Activated naive CD4-positive, alpha-beta T cell treated with anti-CD3 and anti-CD28 coated beads, Interleukin-2, amount 50 U/mL, for 24 hours (primary cell): ENCODE results near the gene USHBP1.
A peak's percentile ranks its signal among the peaks of the same experiment; 100 is the strongest.

Source experiments
- H3K27ac Mint-ChIP-seq: one replicate; pipeline ENCODE4 v1.8.0; 2021; ENCODE audit warnings: mild to moderate bottlenecking, mixed read lengths
- H3K27me3 Mint-ChIP-seq: one replicate; pipeline ENCODE4 v1.8.0; 2021; ENCODE audit warnings: mixed read lengths
- H3K36me3 Mint-ChIP-seq: one replicate; pipeline ENCODE4 v1.8.0; 2021; ENCODE audit warnings: mixed read lengths
- H3K4me1 Mint-ChIP-seq: one replicate; pipeline ENCODE4 v1.8.0; 2021; ENCODE audit warnings: mixed read lengths
- H3K4me3 Mint-ChIP-seq: one replicate; pipeline ENCODE4 v1.8.0; 2021; ENCODE audit warnings: mild to moderate bottlenecking, mixed read lengths
- H3K9me3 Mint-ChIP-seq: one replicate; pipeline ENCODE4 v1.8.0; 2021; ENCODE audit warnings: mixed read lengths

Gene USHBP1

DNA sequence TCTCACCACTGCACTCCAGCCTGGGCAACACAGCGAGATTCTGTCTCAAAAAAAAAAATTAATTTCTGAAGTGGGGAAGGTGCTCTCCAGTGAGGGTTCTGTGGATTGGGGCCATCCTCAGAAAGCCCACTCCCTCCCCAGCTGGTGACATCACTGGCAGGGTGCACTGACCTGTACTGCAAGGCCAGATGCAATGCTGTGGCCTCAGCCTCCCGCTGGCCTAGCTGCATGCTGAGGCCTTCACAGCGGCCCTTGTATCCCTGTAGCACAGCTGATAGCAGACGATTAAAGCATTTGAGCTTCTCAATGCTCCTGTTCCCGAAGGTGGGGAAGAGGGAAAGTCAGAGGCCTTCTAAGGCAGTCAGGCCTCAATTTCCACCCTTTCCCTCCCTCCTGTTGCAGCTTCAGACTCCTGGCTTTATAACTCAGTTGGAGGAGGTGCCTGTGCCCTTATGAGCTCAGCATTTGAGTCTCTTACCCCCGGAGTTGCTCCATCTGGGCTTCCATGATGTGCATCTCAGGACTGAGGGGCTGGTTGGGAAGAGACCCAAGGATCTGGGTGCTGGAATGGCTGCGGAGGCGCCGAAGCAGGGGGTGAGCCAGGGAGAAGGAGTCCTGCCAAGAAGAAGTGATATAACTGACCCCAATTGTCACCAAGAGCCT is 5.3 kb downstream of the USHBP1 start:
- H3K4me3 Mint-ChIP-seq, result no peak overlapping the region
- no peak overlapping the region for H3K27ac Mint-ChIP-seq
- no peaks in the 10 kb centered on the region for H3K9me3 Mint-ChIP-seq
- H3K27me3 Mint-ChIP-seq, result no peaks in the 10 kb centered on the region
- peaks cover 6% of the 10 kb centered on the region for H3K4me1 Mint-ChIP-seq
- no peaks in the 10 kb centered on the region for H3K36me3 Mint-ChIP-seq

DNA sequence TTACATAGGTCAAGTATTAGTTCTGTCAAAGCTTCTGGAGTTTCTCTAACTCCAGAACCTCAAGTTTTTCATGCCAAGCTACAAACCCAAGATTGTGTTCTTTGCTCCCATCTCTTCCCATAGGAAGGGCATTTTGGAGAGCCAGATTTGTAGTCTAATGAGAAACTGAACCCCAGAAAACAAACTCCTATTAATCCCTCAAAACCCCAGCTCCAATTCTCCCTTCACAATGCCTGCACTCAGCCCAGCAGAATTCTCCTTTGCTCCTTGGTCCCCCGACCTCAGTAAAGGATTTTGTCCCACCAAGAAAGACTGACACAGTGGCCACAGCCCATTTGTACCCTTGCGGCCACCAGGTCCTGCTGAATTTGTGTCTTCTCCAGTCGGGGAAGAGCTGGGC is 8.4 kb downstream of the USHBP1 start:
- H3K4me3 Mint-ChIP-seq, result no peak overlapping the region
- peaks cover 6% of the 10 kb centered on the region for H3K4me1 Mint-ChIP-seq
- H3K27me3 Mint-ChIP-seq, result no peaks in the 10 kb centered on the region
- no peaks in the 10 kb centered on the region for H3K36me3 Mint-ChIP-seq
- H3K9me3 Mint-ChIP-seq, result no peaks in the 10 kb centered on the region
- H3K27ac Mint-ChIP-seq, result no peak overlapping the region

GRCh38 chr19:17255150-17255621 is 9.4 kb downstream of the USHBP1 start:
- Mint-ChIP-seq H3K4me3 (no peak overlapping the region), H3K4me1 (no peaks in the 10 kb centered on the region), H3K27ac (no peak overlapping the region), H3K36me3 (no peaks in the 10 kb centered on the region), H3K27me3 (no peaks in the 10 kb centered on the region), H3K9me3 (no peaks in the 10 kb centered on the region)

GRCh38 chr19:17254636-17255035 is 9.9 kb downstream of the USHBP1 start:
- Mint-ChIP-seq H3K27me3 (no peaks in the 10 kb centered on the region), H3K27ac (no peak overlapping the region), H3K36me3 (no peaks in the 10 kb centered on the region), H3K4me3 (no peak overlapping the region), H3K9me3 (no peaks in the 10 kb centered on the region), H3K4me1 (no peaks in the 10 kb centered on the region)

DNA sequence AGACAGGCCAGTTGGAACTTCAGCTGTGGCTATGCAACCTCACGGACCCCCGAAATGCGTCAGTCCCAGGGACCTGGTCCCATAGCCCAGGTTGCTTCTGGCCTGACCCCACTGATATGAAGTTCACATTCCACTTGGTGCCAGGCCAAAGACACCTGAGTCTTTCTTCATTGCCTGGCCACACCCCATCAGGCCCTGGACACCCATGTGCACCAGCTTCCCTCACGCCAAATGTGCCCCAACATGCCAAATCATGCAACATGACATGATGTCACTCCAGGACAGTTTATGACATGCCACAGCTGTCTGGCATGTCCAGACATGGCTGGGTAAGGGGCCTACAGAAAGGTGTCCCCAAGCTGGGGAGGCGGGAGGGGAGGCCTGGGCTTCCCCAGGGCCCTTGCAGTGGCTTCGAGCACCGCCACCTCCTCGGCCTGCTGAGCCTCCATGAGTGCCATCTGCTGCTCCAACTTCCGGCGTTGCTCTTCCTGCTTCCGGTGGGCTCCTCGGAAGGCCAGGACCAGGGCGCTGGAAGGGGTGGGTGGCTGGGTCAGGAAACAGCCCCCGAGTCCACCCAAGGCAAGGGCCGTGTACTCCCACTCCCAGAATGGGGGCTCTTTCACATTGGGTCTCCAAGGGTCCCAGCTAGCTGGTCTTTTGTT is 14.5 kb downstream of the USHBP1 start:
- Mint-ChIP-seq H3K4me1 (peaks cover 6% of the 10 kb centered on the region), H3K27me3 (no peaks in the 10 kb centered on the region), H3K27ac (no peak overlapping the region), H3K9me3 (no peaks in the 10 kb centered on the region), H3K36me3 (no peaks in the 10 kb centered on the region), H3K4me3 (no peak overlapping the region)

DNA sequence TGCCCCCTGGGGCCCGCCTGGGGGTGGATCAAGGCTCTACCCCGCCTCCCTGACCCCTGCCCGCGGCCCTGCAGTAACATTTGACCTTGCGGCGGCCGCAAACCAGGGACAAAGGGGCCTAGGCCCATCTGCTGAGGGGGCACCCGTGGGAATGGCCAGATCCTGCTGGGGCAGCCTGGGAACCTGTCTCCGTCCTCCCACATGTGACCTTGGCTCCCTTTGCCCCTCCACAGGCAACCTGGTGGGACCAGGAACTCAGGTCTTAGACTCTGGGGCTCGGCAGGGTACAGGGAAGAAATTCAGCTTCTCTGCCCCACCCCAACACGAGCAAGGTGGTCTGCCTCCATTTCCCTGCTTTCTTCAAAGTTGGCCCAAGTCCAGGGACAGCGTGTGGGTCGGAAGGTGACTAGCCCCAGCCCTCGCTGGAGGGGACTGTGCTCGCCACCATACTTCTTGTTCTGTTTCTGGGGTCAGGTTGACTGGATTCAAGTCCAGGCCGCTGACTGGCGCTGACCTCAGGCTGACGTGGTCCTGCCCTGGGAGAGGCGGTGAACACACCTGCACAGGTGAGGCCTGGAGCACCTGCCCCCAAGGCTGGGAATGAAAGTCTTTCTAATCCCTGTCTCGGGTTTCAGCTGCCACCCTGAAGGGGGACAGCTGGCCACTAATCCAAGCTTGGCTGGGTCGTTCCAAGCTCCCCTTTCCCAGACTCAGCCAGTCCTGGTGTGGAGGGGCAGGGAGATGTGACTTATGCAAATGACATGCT is 16.4 kb downstream of the USHBP1 start:
- Mint-ChIP-seq H3K4me1 (peaks cover 6% of the 10 kb centered on the region), H3K36me3 (no peaks in the 10 kb centered on the region), H3K9me3 (no peaks in the 10 kb centered on the region), H3K4me3 (no peak overlapping the region), H3K27me3 (no peaks in the 10 kb centered on the region), H3K27ac (no peak overlapping the region)

GRCh38 chr19:17246681-17247425 is 17.7 kb downstream of the USHBP1 start:
- H3K9me3 Mint-ChIP-seq, result no peaks in the 10 kb centered on the region
- H3K4me3 Mint-ChIP-seq, result peak overlapping the region; percentile 85
- H3K4me1 Mint-ChIP-seq, result peaks cover 6% of the 10 kb centered on the region
- no peaks in the 10 kb centered on the region for H3K27me3 Mint-ChIP-seq
- H3K27ac Mint-ChIP-seq, result peak overlapping the region; percentile 65
- H3K36me3 Mint-ChIP-seq, result no peaks in the 10 kb centered on the region

DNA sequence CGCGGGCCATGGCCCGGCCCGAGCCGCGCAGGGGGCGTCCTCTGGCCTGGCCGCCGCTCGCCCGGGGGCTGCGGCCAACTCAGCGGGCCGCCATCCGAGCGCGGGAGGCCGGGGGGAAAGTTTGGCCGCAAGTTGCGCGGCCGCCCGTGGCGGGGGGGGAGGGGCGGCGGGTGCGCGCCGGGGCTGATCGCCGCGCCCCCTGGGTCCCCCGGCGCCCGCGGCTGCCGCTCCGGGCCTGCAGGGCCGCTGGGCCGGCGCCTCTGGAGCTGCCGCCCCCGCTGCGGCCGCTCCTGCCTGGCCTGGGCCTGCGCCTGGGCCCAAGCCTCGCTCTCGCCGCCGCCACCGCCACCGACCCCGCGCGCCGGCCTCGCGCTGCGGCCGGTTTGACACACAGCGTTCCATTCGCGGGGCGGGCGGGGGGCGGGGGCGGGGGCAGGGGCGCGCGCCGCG is 19.0 kb downstream of the USHBP1 start, which contains the start of gene NR2F6:
Gene NR2F6, minus strand, starts transcription at position 385 of the 450 bp plus-strand sequence. CDS start 699 bp downstream, outside the sequence.
- Mint-ChIP-seq H3K27me3 (no peaks in the 10 kb centered on the region), H3K4me1 (peaks cover 6% of the 10 kb centered on the region), H3K27ac (no peak within 1 kb of the TSS), H3K4me3 (peak within 1 kb of the TSS; percentile 85), H3K9me3 (no peaks in the 10 kb centered on the region), H3K36me3 (no peaks in the 10 kb centered on the region)

GRCh38 chr19:17244618-17245534 is 19.7 kb downstream of the USHBP1 start:
- no peaks in the 10 kb centered on the region for H3K27me3 Mint-ChIP-seq
- H3K27ac Mint-ChIP-seq, result no peak overlapping the region
- H3K9me3 Mint-ChIP-seq, result no peaks in the 10 kb centered on the region
- H3K4me3 Mint-ChIP-seq, result peak overlapping the region; percentile 64
- H3K4me1 Mint-ChIP-seq, result peaks cover 6% of the 10 kb centered on the region
- H3K36me3 Mint-ChIP-seq, result no peaks in the 10 kb centered on the region

DNA sequence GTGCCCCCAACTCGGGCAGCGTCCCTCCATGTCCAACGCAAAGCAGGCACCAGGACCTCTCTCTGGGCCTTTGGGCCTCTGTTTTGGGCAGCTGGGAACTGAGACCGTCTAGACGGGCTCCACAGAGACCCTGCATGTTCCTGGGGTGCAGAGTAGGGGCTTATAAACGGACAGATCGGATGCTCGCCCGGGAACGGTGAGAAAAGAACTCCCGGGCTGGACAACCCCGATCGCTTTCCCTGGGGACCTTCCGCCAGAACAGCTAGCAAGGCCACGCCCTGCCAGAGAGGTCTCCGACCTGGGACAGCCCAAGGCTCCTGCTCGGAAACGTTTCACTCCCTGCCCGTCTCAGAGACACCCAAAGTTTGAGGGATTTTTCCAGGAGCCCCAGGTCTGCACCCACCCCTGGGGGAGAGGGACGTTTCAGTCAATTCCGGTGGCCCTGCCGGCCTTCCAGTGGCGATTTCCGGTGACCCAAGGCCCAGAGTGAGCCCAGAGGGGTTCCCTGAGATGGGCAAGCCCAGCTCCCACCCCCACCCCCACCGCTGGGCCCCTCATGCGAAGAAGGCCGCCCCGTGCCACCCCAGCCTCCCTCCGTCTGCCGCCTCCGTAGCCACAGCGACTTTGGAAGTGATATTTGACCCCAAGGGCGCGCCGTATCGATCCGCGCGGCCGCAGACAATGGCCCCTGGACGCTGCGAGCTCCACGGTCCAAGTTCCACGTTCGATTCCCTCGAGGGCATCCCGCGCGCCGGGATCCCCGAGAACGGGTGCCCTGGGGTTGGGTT is 20.5 kb downstream of the USHBP1 start:
- Mint-ChIP-seq H3K4me3 (peak overlapping the region; percentile 64), H3K4me1 (peaks cover 6% of the 10 kb centered on the region), H3K36me3 (no peaks in the 10 kb centered on the region), H3K27ac (no peak overlapping the region), H3K27me3 (no peaks in the 10 kb centered on the region), H3K9me3 (no peaks in the 10 kb centered on the region)

- H3K4me3 Mint-ChIP-seq, result no peak overlapping the region
- H3K4me1 Mint-ChIP-seq, result peaks cover 6% of the 10 kb centered on the region
- H3K36me3 Mint-ChIP-seq, result no peaks in the 10 kb centered on the region
- no peaks in the 10 kb centered on the region for H3K9me3 Mint-ChIP-seq
- no peaks in the 10 kb centered on the region for H3K27me3 Mint-ChIP-seq
- no peak overlapping the region for H3K27ac Mint-ChIP-seq
These were observed 21.2 kb downstream of the USHBP1 start for GRCh38 chr19:17243211-17243829.

DNA sequence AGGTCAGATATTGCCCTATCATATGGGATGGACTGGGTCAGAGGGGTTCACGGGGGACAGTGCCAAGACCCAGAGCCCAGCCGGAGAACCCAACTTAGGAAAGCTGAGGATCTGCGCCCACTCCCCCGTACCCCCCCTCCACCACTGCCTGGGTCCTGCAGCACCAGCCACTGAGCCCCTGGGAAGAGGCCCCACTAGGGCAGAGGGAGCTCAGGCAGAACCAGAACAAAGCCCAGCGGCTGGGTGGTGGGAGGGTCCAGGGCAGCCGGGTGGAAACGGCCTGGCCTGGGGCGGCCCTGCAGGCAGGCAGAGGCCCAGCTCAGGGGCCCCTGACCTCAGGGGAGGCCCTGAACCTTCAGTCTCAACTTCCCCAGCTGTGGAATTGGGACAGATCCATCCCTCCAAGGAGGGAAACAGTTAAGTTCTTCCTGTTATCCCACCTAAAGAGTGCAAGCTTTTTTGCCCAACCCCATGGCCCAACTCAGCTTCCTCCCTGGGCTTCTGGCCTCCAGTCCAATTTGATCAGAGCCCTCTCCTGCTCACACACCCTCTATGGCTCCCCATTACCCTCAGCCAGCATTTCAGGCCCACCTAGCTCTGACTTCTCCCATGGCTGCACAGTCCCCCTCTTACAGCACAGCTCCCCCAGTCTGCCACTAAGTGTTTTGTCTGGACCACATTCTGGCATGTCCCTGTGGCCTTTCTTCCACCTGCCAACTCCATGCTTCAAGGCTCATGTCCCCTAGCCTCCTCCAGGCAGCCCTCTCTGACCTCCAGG is 21.9 kb downstream of the USHBP1 start:
- H3K27ac Mint-ChIP-seq, result no peak overlapping the region

GRCh38 chr19:17240826-17241399 is 23.6 kb downstream of the USHBP1 start:
- no peak overlapping the region for H3K4me3 Mint-ChIP-seq
- H3K36me3 Mint-ChIP-seq, result no peaks in the 10 kb centered on the region
- peaks cover 3% of the 10 kb centered on the region for H3K4me1 Mint-ChIP-seq
- H3K27ac Mint-ChIP-seq, result no peak overlapping the region
- H3K27me3 Mint-ChIP-seq, result no peaks in the 10 kb centered on the region
- no peaks in the 10 kb centered on the region for H3K9me3 Mint-ChIP-seq

More for the DNA sequence above, 21.9 kb downstream of the USHBP1 start:
- H3K4me3 Mint-ChIP-seq, result no peak overlapping the region
- no peaks in the 10 kb centered on the region for H3K27me3 Mint-ChIP-seq
- H3K4me1 Mint-ChIP-seq, result peaks cover 9% of the 10 kb centered on the region
- H3K9me3 Mint-ChIP-seq, result no peaks in the 10 kb centered on the region
- no peaks in the 10 kb centered on the region for H3K36me3 Mint-ChIP-seq
